ENCODE results near the gene IRF8. TPM values are rescaled to one million over a fixed set of nuclear protein-coding genes. Genes with fewer than 3 reads are reported as not detected.
"Not testable (repeated sequence)": the region's sequence is repeated elsewhere in the genome, so short reads cannot be mapped to it uniquely, and the experiment has no call there.

The IRF8 gene
- total RNA-seq, 1 donor from 2014 or later = 43.1 TPM

- no peak for DNase-seq
These were observed 4.6 kb downstream of the IRF8 start for GRCh38 chr16:85903559-85903958.

GRCh38 chr16:85905110-85906095 lies 6.4 kb downstream of the IRF8 start:
- Histone ChIP-seq H3K36me3 (no peaks in the 10 kb centered on the region), H3K27me3 (peaks cover under 1% of the 10 kb centered on the region), H3K4me1 (peaks cover 11% of the 10 kb centered on the region), H3K4me3 (no peak overlapping the region), H3K9me3 (no peaks in the 10 kb centered on the region), H3K27ac (no peak overlapping the region)
- TF ChIP-seq CTCF (IDR thresholded peaks at IDR 0.05) = no peak
- intact Hi-C loops (cut with DNase I) = no loop called here
- ATAC-seq (peak; percentile 58), DNase-seq (no peak)

More at GRCh38 chr16:85903559-85903958, 4.6 kb downstream of the IRF8 start:
- TF ChIP-seq CTCF (IDR thresholded peaks at IDR 0.05) = no peak
- Histone ChIP-seq H3K4me3 (no peak overlapping the region), H3K36me3 (no peaks in the 10 kb centered on the region), H3K27ac (no peak overlapping the region), H3K9me3 (no peaks in the 10 kb centered on the region), H3K4me1 (peaks cover 18% of the 10 kb centered on the region), H3K27me3 (peaks cover 18% of the 10 kb centered on the region)
- intact Hi-C loops (cut with DNase I) = no loop called here
- peak; percentile 8 for ATAC-seq

- Histone ChIP-seq H3K27ac (no peak overlapping the region), H3K36me3 (no peaks in the 10 kb centered on the region), H3K9me3 (no peaks in the 10 kb centered on the region), H3K27me3 (no peaks in the 10 kb centered on the region), H3K4me3 (no peak overlapping the region), H3K4me1 (peaks cover 13% of the 10 kb centered on the region)
- DNase-seq (no peak), ATAC-seq (no peak)
- TF ChIP-seq CTCF (IDR thresholded peaks at IDR 0.05) = no peak
- intact Hi-C loops (cut with DNase I) = no loop called here
These were observed 7.4 kb downstream of the IRF8 start for GRCh38 chr16:85906349-85906748.

GRCh38 chr16:85907231-85907630 lies 8.3 kb downstream of the IRF8 start:
- H3K36me3 ChIP-seq; intact Hi-C loops (cut with DNase I); H3K27ac ChIP-seq; H3K4me3 ChIP-seq; ATAC-seq; H3K27me3 ChIP-seq; H3K9me3 ChIP-seq; DNase-seq: not testable (repeated sequence)
- H3K4me1 ChIP-seq = peaks cover 21% of the 10 kb centered on the region

GRCh38 chr16:85908444-85908843 lies 9.5 kb downstream of the IRF8 start:
- intact Hi-C loops (cut with DNase I) = no loop called here
- no peak overlapping the region for H3K4me3 ChIP-seq
- H3K27ac ChIP-seq = peak overlapping the region; percentile 24
- no peaks in the 10 kb centered on the region for H3K9me3 ChIP-seq
- H3K36me3 ChIP-seq = no peaks in the 10 kb centered on the region
- ATAC-seq = peak; percentile 13
- H3K27me3 ChIP-seq = no peaks in the 10 kb centered on the region
- DNase-seq = no peak
- TF ChIP-seq CTCF (IDR thresholded peaks at IDR 0.05) = no peak
- peaks cover 19% of the 10 kb centered on the region for H3K4me1 ChIP-seq

GRCh38 chr16:85908889-85909589 lies 10.1 kb downstream of the IRF8 start:
- Histone ChIP-seq H3K27me3 (no peaks in the 10 kb centered on the region), H3K9me3 (no peaks in the 10 kb centered on the region), H3K36me3 (no peaks in the 10 kb centered on the region), H3K27ac (peak overlapping the region; percentile 24), H3K4me1 (peaks cover 23% of the 10 kb centered on the region), H3K4me3 (no peak overlapping the region)
- no peak for DNase-seq
- ATAC-seq = peak; percentile 67
- intact Hi-C loops (cut with DNase I) = no loop called here
- TF ChIP-seq CTCF (IDR thresholded peaks at IDR 0.05) = no peak

Data from upper lobe of right lung (tissue), 1 donor.